Panc1 (cell line): ENCODE results near the gene LIPK. TPM values are rescaled to one million over a fixed set of nuclear protein-coding genes. Genes with fewer than 3 reads are reported as not detected.

Source experiments
- ATAC-seq: fragments of 200-7000 bp; cut with Tn5 transposase; 2 replicates; pipeline ENCODE4 v1.9.1; 2020; ENCODE audit warnings: mild to moderate bottlenecking, moderate library complexity
- BruUV-seq: library from RNA; stranded (reverse); fragments of 400-500 nt; replicated peaks from 2 replicates; lab custom pipeline; 2021; lab: Mats Ljungman, UMichigan
- CTCF ChIA-PET: fragments of 300-600 bp; sonication (Branson Sonifier 250); formaldehyde crosslinking; loops from one replicate; lab custom pipeline; 2022; ENCODE audit warnings: antibody characterized with exemption; lab: Charles Lee
- POLR2A ChIA-PET: fragments of 300-600 bp; sonication (Branson Sonifier 250); formaldehyde crosslinking; loops from one replicate; lab custom pipeline; 2022; ENCODE audit warnings: antibody characterized with exemption; lab: Charles Lee
- DNase-seq: peaks from one replicate; pipeline ENCODE4 v3.0.0-alpha.2; 2010; ENCODE audit warnings: low read depth, low spot score
- H3K27ac ChIP-seq: 2 replicates; pipeline ENCODE4 v1.5.1; 2011; ENCODE audit warnings: mild to moderate bottlenecking, low read length, inconsistent platforms
- H3K27me3 ChIP-seq: fragments of 200-500 bp; sonication (Bioruptor generic); 2 replicates; pipeline ENCODE4 v1.6.0; 2014; ENCODE audit warnings: low read length, inconsistent platforms; ENCODE audit not compliant: control insufficient read depth, insufficient read depth
- H3K36me3 ChIP-seq: fragments of 200-500 bp; sonication (Bioruptor generic); 2 replicates; pipeline ENCODE4 v1.5.1; 2014; ENCODE audit warnings: inconsistent platforms, mild to moderate bottlenecking, low read length, moderate library complexity; ENCODE audit not compliant: control insufficient read depth, insufficient read depth
- H3K4me1 ChIP-seq: 2 replicates; pipeline ENCODE4 v1.5.1; 2011; ENCODE audit warnings: inconsistent platforms, mild to moderate bottlenecking, low read length, moderate library complexity; ENCODE audit not compliant: control insufficient read depth, insufficient read depth
- H3K4me3 ChIP-seq, 2 experiments: 2 replicates each; pipeline ENCODE4 v1.5.1; 2011 to 2012; ENCODE audit warnings: low read depth in 2 of 2, low read length in 2 of 2, mild to moderate bottlenecking in 2 of 2, inconsistent platforms in 1 of 2, moderate library complexity in 1 of 2
- H3K9me3 ChIP-seq: fragments of 200-500 bp; sonication (Bioruptor generic); 2 replicates; pipeline ENCODE4 v1.5.1; 2014; ENCODE audit warnings: low read depth, mild to moderate bottlenecking, inconsistent platforms, low read length, moderate library complexity; ENCODE audit not compliant: control insufficient read depth, insufficient read depth
- POLR2AphosphoS5 ChIP-seq: IDR thresholded peaks from 2 replicates; pipeline ENCODE4 v1.6.1; 2012; ENCODE audit warnings: mild to moderate bottlenecking, low read depth, low read length, moderate library complexity
- SIN3A ChIP-seq: IDR thresholded peaks from 2 replicates; pipeline ENCODE4 v1.6.1; 2012; ENCODE audit warnings: low read depth, mild to moderate bottlenecking, low read length, moderate library complexity, borderline replicate concordance; ENCODE audit not compliant: insufficient read depth
- TCF7L2 ChIP-seq: IDR thresholded peaks from 2 replicates; pipeline ENCODE4 v1.6.1; 2011; ENCODE audit warnings: mild to moderate bottlenecking, low read depth, low read length, inconsistent platforms
- in situ Hi-C: cut with HindIII; loops from 2 replicates; pipeline ENCODE4 v1.10.0; 2016; ENCODE audit warnings: low sequenced_read_pairs, low pct_unique_long_range_greater_than_20kb
- intact Hi-C: fragments of 100-400 bp; cut with micrococcal nuclease; formaldehyde crosslinking; loops from one replicate; pipeline ENCODE4 v1.10.0; 2022; ENCODE audit not compliant: unreplicated experiment
- total RNA-seq: library from RNA; stranded (reverse); gene quantifications from one replicate; pipeline ENCODE4 v1.2.1, GENCODE V29; 2021; ENCODE audit not compliant: unreplicated experiment
- TF ChIP-seq, protein P1 (sequence below): fragments of 450-650 bp; IDR thresholded peaks from 2 replicates; pipeline ENCODE4 v1.5.1; 2017; ENCODE audit warnings: mild to moderate bottlenecking
- TF ChIP-seq, protein P2 (sequence below), 2 experiments: IDR thresholded peaks; 2 replicates each; pipeline ENCODE4 v1.6.1; 2011 to 2012; ENCODE audit warnings: low read depth in 2 of 2, control low read depth in 1 of 2, low read length in 1 of 2, mild to moderate bottlenecking in 1 of 2, moderate library complexity in 1 of 2; ENCODE audit not compliant: insufficient read depth in 1 of 2

LIPK gene
- total RNA-seq, 1 experiment from 2014 or later: not detected

DNA sequence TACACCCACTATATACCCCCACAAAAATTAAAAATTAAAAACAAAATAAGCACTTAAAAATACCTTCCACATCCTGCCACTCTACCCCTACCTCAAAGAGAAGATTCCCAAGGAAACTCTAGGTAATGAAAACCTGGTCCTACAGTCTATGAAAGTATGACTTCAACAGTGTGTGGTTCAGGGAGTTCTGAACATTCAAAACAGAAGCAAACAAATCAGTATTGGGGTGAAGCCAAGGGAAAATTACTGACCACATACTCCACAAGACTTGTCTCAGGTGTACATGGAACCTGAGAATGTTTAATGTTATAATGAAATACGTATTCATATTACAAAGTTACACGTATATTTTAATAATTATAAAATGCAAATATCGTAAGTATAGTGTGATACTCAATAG, 76.2 kb downstream of the LIPK start:
- H3K36me3 ChIP-seq: no peaks in the 10 kb centered on the region
- no peak for DNase-seq
- no peaks in the 10 kb centered on the region for H3K27me3 ChIP-seq
- H3K27ac ChIP-seq: no peak overlapping the region
- POLR2A ChIA-PET: no interaction called here
- in situ Hi-C loops: no loop called here
- no peaks in the 10 kb centered on the region for H3K9me3 ChIP-seq
- no peak for ATAC-seq
- CTCF ChIA-PET: no interaction called here
- BruUV-seq: no TSS peak
- no peak overlapping the region for H3K4me3 ChIP-seq
- TF ChIP-seq, protein P1, sequence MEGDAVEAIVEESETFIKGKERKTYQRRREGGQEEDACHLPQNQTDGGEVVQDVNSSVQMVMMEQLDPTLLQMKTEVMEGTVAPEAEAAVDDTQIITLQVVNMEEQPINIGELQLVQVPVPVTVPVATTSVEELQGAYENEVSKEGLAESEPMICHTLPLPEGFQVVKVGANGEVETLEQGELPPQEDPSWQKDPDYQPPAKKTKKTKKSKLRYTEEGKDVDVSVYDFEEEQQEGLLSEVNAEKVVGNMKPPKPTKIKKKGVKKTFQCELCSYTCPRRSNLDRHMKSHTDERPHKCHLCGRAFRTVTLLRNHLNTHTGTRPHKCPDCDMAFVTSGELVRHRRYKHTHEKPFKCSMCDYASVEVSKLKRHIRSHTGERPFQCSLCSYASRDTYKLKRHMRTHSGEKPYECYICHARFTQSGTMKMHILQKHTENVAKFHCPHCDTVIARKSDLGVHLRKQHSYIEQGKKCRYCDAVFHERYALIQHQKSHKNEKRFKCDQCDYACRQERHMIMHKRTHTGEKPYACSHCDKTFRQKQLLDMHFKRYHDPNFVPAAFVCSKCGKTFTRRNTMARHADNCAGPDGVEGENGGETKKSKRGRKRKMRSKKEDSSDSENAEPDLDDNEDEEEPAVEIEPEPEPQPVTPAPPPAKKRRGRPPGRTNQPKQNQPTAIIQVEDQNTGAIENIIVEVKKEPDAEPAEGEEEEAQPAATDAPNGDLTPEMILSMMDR: no peak
- TF ChIP-seq POLR2AphosphoS5 (no peak), TCF7L2 (no peak), SIN3A (no peak)
- TF ChIP-seq, protein P2, sequence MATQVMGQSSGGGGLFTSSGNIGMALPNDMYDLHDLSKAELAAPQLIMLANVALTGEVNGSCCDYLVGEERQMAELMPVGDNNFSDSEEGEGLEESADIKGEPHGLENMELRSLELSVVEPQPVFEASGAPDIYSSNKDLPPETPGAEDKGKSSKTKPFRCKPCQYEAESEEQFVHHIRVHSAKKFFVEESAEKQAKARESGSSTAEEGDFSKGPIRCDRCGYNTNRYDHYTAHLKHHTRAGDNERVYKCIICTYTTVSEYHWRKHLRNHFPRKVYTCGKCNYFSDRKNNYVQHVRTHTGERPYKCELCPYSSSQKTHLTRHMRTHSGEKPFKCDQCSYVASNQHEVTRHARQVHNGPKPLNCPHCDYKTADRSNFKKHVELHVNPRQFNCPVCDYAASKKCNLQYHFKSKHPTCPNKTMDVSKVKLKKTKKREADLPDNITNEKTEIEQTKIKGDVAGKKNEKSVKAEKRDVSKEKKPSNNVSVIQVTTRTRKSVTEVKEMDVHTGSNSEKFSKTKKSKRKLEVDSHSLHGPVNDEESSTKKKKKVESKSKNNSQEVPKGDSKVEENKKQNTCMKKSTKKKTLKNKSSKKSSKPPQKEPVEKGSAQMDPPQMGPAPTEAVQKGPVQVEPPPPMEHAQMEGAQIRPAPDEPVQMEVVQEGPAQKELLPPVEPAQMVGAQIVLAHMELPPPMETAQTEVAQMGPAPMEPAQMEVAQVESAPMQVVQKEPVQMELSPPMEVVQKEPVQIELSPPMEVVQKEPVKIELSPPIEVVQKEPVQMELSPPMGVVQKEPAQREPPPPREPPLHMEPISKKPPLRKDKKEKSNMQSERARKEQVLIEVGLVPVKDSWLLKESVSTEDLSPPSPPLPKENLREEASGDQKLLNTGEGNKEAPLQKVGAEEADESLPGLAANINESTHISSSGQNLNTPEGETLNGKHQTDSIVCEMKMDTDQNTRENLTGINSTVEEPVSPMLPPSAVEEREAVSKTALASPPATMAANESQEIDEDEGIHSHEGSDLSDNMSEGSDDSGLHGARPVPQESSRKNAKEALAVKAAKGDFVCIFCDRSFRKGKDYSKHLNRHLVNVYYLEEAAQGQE (IDR thresholded peaks at IDR 0.05; ENCODE audit: insufficient read depth in 1 of 2, low read depth in 2 of 2, low read length in 1 of 2): no peak
- H3K4me1 ChIP-seq: no peaks in the 10 kb centered on the region
- intact Hi-C loops: no loop called here

DNA sequence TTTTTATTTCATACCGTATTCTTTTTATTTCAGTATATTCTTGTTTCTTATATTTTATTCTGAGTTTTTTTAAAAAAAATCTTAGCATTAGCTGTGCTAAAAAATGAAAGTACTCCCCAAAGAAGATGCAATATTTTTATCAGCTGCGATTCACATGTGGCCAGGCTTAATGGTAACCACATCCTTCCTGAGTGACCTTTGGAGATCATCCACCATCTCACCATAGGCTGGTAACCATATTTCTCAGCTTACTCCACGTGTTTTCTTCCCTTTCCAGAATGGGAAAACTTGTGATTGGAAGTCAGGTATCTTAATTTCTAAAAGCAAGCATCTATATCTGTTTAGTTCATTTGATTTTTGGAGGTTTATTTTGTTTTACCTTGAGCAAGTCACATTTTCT, 77.7 kb downstream of the LIPK start:
- TF ChIP-seq, protein P1: no peak
- CTCF ChIA-PET: no interaction called here
- POLR2A ChIA-PET: no interaction called here
- H3K27ac ChIP-seq: no peak overlapping the region
- DNase-seq (no peak), ATAC-seq (no peak)
- no peaks in the 10 kb centered on the region for H3K36me3 ChIP-seq
- BruUV-seq: no TSS peak
- intact Hi-C loops: no loop called here
- H3K4me3 ChIP-seq: no peak overlapping the region
- H3K27me3 ChIP-seq: no peaks in the 10 kb centered on the region
- in situ Hi-C loops: no loop called here
- no peaks in the 10 kb centered on the region for H3K9me3 ChIP-seq
- H3K4me1 ChIP-seq: no peaks in the 10 kb centered on the region
